CD14-positive monocyte (primary cell): ENCODE measurements around the gene CLTCL1. TPM values are rescaled to one million over a fixed set of nuclear protein-coding genes. Genes with fewer than 3 reads are reported as not detected.
"Not testable (repeated sequence)": the region's sequence is repeated elsewhere in the genome, so short reads cannot be mapped to it uniquely, and the experiment has no call there.

Source experiments
- DNase-seq, 3 donors: peaks; one replicate each; pipeline ENCODE4 v3.0.0-alpha.2; 2011 to 2022
- H2AFZ ChIP-seq: 2 replicates; pipeline ENCODE4 v1.6.0; 2012; ENCODE audit warnings: mild to moderate bottlenecking, low read depth, low read length, inconsistent platforms; ENCODE audit not compliant: insufficient read depth, poor library complexity, severe bottlenecking
- H3K27ac ChIP-seq, 2 donors: 1 replicate in 1 of 2; 2 replicates in 1 of 2; pipeline ENCODE4 v1.5.1; 2012 to 2013; ENCODE audit warnings: low read length in 2 of 2, control low read depth in 1 of 2, inconsistent platforms in 1 of 2, low read depth in 1 of 2, mild to moderate bottlenecking in 1 of 2
- H3K27me3 ChIP-seq, 2 donors: one replicate each; pipeline versions ENCODE4 v1.6.0 to v1.6.1; 2011 to 2013; ENCODE audit warnings: low read length in 2 of 2; ENCODE audit not compliant: control insufficient read depth in 2 of 2, insufficient read depth in 2 of 2
- H3K36me3 ChIP-seq, 2 donors: replicated peaks in 1 of 2; 1 replicate in 1 of 2; 2 replicates in 1 of 2; pipeline versions ENCODE4 v1.5.1 to v1.6.1; 2012 to 2013; ENCODE audit warnings: low read length in 2 of 2, control low read depth in 1 of 2, inconsistent platforms in 1 of 2, mild to moderate bottlenecking in 1 of 2; ENCODE audit not compliant: insufficient read depth in 2 of 2, control insufficient read depth in 1 of 2
- H3K4me1 ChIP-seq, 2 donors: 1 replicate in 1 of 2; 2 replicates in 1 of 2; pipeline versions ENCODE4 v1.5.1 to v1.6.1; 2012 to 2013; ENCODE audit warnings: low read length in 2 of 2, control low read depth in 1 of 2, inconsistent platforms in 1 of 2, mild to moderate bottlenecking in 1 of 2, moderate library complexity in 1 of 2; ENCODE audit not compliant: insufficient read depth in 2 of 2, control insufficient read depth in 1 of 2
- H3K4me2 ChIP-seq: replicated peaks from 2 replicates; pipeline ENCODE3; 2012; ENCODE audit warnings: low read length, moderate library complexity, mild to moderate bottlenecking; ENCODE audit not compliant: poor library complexity, severe bottlenecking; ENCODE audit errors: extremely low read depth
- H3K4me3 ChIP-seq, 3 experiments: fragments of 200-600 bp in 1 of 3; sonication (generic) in 1 of 3; replicated peaks in 1 of 3; 1 replicate in 2 of 3; 2 replicates in 1 of 3; pipeline ENCODE4 v1.5.1; 2011 to 2013; ENCODE audit warnings: low read length in 3 of 3, mild to moderate bottlenecking in 3 of 3, control low read depth in 2 of 3, low read depth in 2 of 3, inconsistent platforms in 1 of 3, moderate library complexity in 1 of 3
- H3K79me2 ChIP-seq: 2 replicates; pipeline ENCODE4 v1.6.0; 2012; ENCODE audit warnings: mild to moderate bottlenecking, control low read depth, inconsistent platforms, low read length, moderate library complexity; ENCODE audit not compliant: insufficient read depth
- H3K9ac ChIP-seq: 2 replicates; pipeline ENCODE4 v1.6.0; 2017; ENCODE audit warnings: low read length, mild to moderate bottlenecking; ENCODE audit not compliant: insufficient read depth, poor library complexity, severe bottlenecking
- H3K9me3 ChIP-seq, 2 donors: replicated peaks in 1 of 2; 1 replicate in 1 of 2; 2 replicates in 1 of 2; pipeline versions ENCODE4 v1.5.1 to v1.6.1; 2012 to 2013; ENCODE audit warnings: low read length in 2 of 2, control low read depth in 1 of 2; ENCODE audit not compliant: control insufficient read depth in 1 of 2, insufficient read depth in 1 of 2
- H4K20me1 ChIP-seq: 2 replicates; pipeline ENCODE4 v1.6.0; 2012; ENCODE audit warnings: mild to moderate bottlenecking, low read length, control low read depth, moderate library complexity; ENCODE audit not compliant: insufficient read depth
- H3K27ac Mint-ChIP-seq, 7 donors: one replicate each; pipeline ENCODE4 v1.8.0; 2020; ENCODE audit warnings: mild to moderate bottlenecking in 7 of 7, mixed read lengths in 7 of 7, moderate library complexity in 6 of 7, inconsistent platforms in 2 of 7
- H3K27me3 Mint-ChIP-seq, 3 donors: one replicate each; pipeline ENCODE4 v1.8.0; 2021 to 2022; ENCODE audit warnings: low read depth in 3 of 3, mild to moderate bottlenecking in 3 of 3, mixed read lengths in 3 of 3, moderate library complexity in 3 of 3, inconsistent platforms in 1 of 3
- H3K36me3 Mint-ChIP-seq, 2 donors: one replicate each; pipeline ENCODE4 v1.8.0; 2020; ENCODE audit warnings: mixed read lengths in 2 of 2, inconsistent platforms in 1 of 2, mild to moderate bottlenecking in 1 of 2
- H3K4me1 Mint-ChIP-seq: one replicate; pipeline ENCODE4 v1.8.0; 2020; ENCODE audit warnings: mild to moderate bottlenecking, mixed read lengths
- H3K4me3 Mint-ChIP-seq, 2 donors: one replicate each; pipeline ENCODE4 v1.8.0; 2020; ENCODE audit warnings: mild to moderate bottlenecking in 2 of 2, mixed read lengths in 2 of 2, moderate library complexity in 1 of 2
- H3K9me3 Mint-ChIP-seq, 7 donors: one replicate each; pipeline ENCODE4 v1.8.0; 2020 to 2022; ENCODE audit warnings: mixed read lengths in 7 of 7, mild to moderate bottlenecking in 6 of 7, moderate library complexity in 6 of 7, inconsistent platforms in 2 of 7
- WGBS: methylation state at CpG from one replicate; pipeline ENCODE4 v1.1.5; 2013; ENCODE audit warnings: missing lambda C conversion rate; ENCODE audit not compliant: insufficient coverage; 5-methylcytosine and 5-hydroxymethylcytosine counted together
- intact Hi-C, 2 donors: fragments of 100-400 bp; cut with micrococcal nuclease; formaldehyde crosslinking; loops; one replicate each; pipeline versions ENCODE4 v1.15.0 to v1.15.1; 2023
- polyA plus RNA-seq, 3 donors: library from polyadenylated mRNA; depleted of rRNA in 1 of 3; unstranded in 2 of 3; stranded (reverse) in 1 of 3; fragments of 300-500 nt in 2 of 3; fragments of >200 nt in 1 of 3; fragmentation: Illumina TruSeq in 2 of 3; gene quantifications; 1 replicate in 2 of 3; 2 replicates in 1 of 3; pipeline ENCODE4 v1.2.3, GENCODE V29; 2012 to 2021
- TF ChIP-seq, protein P1 (sequence below): fragments of 200-600 bp; IDR thresholded peaks from one replicate; pipeline ENCODE4 v1.8.0; 2022; ENCODE audit warnings: antibody characterized with exemption, mild to moderate bottlenecking

Gene CLTCL1
- polyA plus RNA-seq, 3 donors, result 5.1 to 17.0 (median 6.1) TPM

DNA sequence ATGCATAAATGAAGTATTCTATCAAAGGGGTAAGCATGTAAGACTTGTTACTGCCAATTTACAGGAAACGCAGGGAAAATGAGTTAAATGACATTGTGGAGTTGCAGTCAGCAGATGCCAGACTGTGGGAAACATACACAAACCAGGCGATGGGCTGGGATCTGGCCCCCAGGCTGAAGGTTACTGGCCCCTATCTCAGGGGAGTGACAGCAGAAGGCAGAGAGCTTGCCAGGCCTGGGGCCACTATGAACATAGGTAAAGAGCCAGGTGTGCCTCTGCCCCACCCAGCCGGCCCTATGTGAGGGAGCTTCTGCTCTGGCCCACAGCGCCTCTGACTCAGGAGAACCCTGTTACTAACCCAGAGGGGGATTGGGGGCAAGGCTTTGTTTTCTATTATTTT lies 86.9 kb downstream of the CLTCL1 start:
- no peak for DNase-seq
- H3K36me3 Mint-ChIP-seq, result peaks cover 71 to 90% of the 10 kb centered on the region in 2 donors
- Histone ChIP-seq H3K79me2 (no peaks in the 10 kb centered on the region), H3K4me1 (no peaks in the 10 kb centered on the region), H3K4me2 (no peak overlapping the region), H3K9ac (no peak overlapping the region), H3K36me3 (peaks cover 70 to 94% of the 10 kb centered on the region in 2 donors), H3K4me3 (no peak overlapping the region), H3K27ac (no peak overlapping the region), H3K27me3 (no peaks in the 10 kb centered on the region), H4K20me1 (no peaks in the 10 kb centered on the region), H3K9me3 (no peaks in the 10 kb centered on the region), H2AFZ (no peak overlapping the region)
- 95% methylated on average over 2 of the region's 4 CpGs for WGBS
- H3K27ac Mint-ChIP-seq, result no peak overlapping the region
- no peak overlapping the region for H3K4me3 Mint-ChIP-seq
- TF ChIP-seq, protein P1, sequence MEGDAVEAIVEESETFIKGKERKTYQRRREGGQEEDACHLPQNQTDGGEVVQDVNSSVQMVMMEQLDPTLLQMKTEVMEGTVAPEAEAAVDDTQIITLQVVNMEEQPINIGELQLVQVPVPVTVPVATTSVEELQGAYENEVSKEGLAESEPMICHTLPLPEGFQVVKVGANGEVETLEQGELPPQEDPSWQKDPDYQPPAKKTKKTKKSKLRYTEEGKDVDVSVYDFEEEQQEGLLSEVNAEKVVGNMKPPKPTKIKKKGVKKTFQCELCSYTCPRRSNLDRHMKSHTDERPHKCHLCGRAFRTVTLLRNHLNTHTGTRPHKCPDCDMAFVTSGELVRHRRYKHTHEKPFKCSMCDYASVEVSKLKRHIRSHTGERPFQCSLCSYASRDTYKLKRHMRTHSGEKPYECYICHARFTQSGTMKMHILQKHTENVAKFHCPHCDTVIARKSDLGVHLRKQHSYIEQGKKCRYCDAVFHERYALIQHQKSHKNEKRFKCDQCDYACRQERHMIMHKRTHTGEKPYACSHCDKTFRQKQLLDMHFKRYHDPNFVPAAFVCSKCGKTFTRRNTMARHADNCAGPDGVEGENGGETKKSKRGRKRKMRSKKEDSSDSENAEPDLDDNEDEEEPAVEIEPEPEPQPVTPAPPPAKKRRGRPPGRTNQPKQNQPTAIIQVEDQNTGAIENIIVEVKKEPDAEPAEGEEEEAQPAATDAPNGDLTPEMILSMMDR, result no peak
- no peaks in the 10 kb centered on the region for H3K4me1 Mint-ChIP-seq
- H3K9me3 Mint-ChIP-seq, result peaks cover 0 to 8% (median 0%) of the 10 kb centered on the region in 7 donors
- peaks cover 0 to 1% (median 0%) of the 10 kb centered on the region in 3 donors for H3K27me3 Mint-ChIP-seq
- intact Hi-C loops, result no loop called here

DNA sequence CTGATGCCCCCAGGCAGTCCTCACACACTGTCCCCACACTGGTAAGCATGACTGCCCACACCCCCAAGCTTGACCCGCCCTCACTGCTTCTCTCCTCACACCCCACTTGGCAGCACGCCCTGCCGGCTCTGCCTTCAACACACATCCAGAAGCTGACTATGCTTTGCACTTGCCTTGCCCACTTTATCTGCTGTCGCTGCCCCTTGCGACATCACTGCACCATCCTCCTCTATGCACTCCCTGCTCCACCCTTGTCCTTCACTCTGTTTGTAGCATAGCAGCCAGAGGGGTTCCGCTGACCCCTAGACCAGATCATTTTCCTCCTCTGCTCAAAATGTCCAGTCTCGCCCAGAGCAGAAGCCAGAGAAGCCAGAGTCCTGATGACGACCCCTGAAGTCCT lies 87.7 kb downstream of the CLTCL1 start:
- no peak overlapping the region for H3K4me3 Mint-ChIP-seq
- peaks cover 70 to 94% of the 10 kb centered on the region in 2 donors for H3K36me3 ChIP-seq
- peaks cover 0 to 8% (median 0%) of the 10 kb centered on the region in 7 donors for H3K9me3 Mint-ChIP-seq
- intact Hi-C loops, result no loop called here
- 90% methylated on average over 8 of the region's 8 CpGs for whole genome bisulfite sequencing
- no peak overlapping the region for H3K9ac ChIP-seq
- H3K4me1 Mint-ChIP-seq, result no peaks in the 10 kb centered on the region
- no peak overlapping the region for H3K27ac ChIP-seq
- H3K4me3 ChIP-seq, result no peak overlapping the region
- peaks cover 71 to 90% of the 10 kb centered on the region in 2 donors for H3K36me3 Mint-ChIP-seq
- H3K4me1 ChIP-seq, result no peaks in the 10 kb centered on the region
- no peaks in the 10 kb centered on the region for H3K27me3 ChIP-seq
- peaks cover 0 to 1% (median 0%) of the 10 kb centered on the region in 3 donors for H3K27me3 Mint-ChIP-seq
- H3K4me2 ChIP-seq, result no peak overlapping the region
- no peak for DNase-seq
- H3K9me3 ChIP-seq, result no peaks in the 10 kb centered on the region
- no peaks in the 10 kb centered on the region for H4K20me1 ChIP-seq
- TF ChIP-seq, protein P1, result no peak
- no peaks in the 10 kb centered on the region for H3K79me2 ChIP-seq
- no peak overlapping the region for H2AFZ ChIP-seq
- peak overlapping the region in 1 of 7 donors; percentile 31 for H3K27ac Mint-ChIP-seq

DNA sequence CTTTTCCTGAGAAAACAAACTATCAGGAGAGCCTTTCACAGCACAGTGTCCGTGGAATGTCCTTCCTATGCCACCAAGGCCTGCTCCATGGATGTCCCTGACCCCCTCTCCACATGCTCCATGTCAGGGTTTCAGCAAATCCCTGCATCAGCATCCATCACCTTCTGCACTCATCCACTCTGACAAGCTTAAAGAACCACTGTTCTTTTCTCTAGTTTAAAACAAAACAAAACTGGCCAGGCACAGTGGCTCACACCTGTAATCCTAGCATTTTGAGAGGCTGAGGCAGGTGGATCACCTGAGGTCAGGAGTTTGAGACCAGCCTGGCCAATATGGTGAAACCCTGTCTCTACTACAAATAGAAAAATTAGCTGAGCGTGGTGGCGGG lies 88.7 kb downstream of the CLTCL1 start:
- H3K27ac ChIP-seq, H3K79me2 ChIP-seq, H3K9me3 Mint-ChIP-seq, H3K9ac ChIP-seq, H3K4me1 Mint-ChIP-seq, H3K9me3 ChIP-seq, H3K4me2 ChIP-seq, H3K4me3 Mint-ChIP-seq, DNase-seq, H3K4me1 ChIP-seq, H3K4me3 ChIP-seq, H3K27me3 ChIP-seq, H2AFZ ChIP-seq, intact Hi-C loops, H3K27me3 Mint-ChIP-seq, H4K20me1 ChIP-seq: not testable (repeated sequence)
- peaks cover 71 to 90% of the 10 kb centered on the region in 2 donors for H3K36me3 Mint-ChIP-seq
- WGBS, result 100% methylated on average over 1 of the region's 3 CpGs
- H3K36me3 ChIP-seq, result peaks cover 70 to 94% of the 10 kb centered on the region in 2 donors
- peak overlapping the region in 3 of 7 donors; percentile 3 to 51 (median 47) for H3K27ac Mint-ChIP-seq
